Stimulated activated CD4-positive, alpha-beta T cell treated with anti-CD3 and anti-CD28 coated beads, Interleukin-15, amount 100 ng/mL, for 24 hours (primary cell): ENCODE data around the gene ABCD4.
A peak's percentile ranks its signal among the peaks of the same experiment; 100 is the strongest.
"Not testable (repeated sequence)": the region's sequence is repeated elsewhere in the genome, so short reads cannot be mapped to it uniquely, and the experiment has no call there.

Experiments
- DNase-seq: peaks from one replicate; pipeline ENCODE4 v3.0.0-alpha.2; 2020

The ABCD4 gene

DNA sequence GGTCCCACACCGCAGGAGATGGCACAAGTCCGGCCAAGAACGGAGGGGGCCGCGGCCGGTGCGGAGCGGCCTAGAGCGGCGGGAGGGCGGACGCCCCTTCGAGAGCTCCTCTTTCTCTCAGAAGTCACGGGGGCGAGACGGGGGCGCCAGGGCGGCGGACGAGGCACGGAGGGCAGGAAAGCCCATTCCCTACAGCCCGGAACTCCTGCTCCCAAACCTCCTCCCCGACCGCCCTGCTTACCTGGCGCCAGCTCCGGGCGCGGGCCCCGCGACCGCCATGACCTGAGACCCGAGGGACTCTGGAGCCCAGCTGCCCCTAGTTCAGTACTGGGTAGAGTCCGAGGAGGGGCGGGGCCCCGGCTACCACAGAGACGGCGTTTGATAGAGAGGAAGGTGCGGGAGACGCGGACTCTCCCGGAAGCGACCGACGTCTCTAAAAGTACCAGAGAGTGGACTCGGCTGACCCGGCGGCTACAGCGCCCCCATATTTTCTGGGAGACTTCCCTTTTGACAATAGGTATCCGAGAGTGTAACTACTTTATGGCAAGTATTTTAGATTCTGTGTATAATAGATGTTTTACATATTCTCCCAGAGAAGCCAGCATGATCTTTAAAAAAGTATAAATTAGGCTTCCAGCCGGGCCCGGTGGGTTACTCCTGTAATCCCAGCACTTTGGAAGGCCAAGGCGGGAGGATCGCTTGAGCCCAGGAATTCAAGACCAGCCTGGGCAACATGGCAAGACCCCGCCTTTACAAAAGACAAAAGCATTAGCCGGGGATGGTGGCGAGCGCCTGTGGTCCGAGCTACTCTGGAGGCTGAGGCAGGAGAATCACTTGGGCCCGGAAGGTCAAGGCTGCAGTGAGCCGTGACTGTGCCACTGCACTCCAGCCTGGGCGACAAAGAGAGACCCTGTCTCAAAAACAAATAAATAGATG, at the start of gene ABCD4:
Gene ABCD4, minus strand, starts transcription at position 301 of the 936 bp plus-strand sequence. Its CDS starts 22 bp downstream, at position 279.
- peak; percentile 92 for DNase-seq

DNA sequence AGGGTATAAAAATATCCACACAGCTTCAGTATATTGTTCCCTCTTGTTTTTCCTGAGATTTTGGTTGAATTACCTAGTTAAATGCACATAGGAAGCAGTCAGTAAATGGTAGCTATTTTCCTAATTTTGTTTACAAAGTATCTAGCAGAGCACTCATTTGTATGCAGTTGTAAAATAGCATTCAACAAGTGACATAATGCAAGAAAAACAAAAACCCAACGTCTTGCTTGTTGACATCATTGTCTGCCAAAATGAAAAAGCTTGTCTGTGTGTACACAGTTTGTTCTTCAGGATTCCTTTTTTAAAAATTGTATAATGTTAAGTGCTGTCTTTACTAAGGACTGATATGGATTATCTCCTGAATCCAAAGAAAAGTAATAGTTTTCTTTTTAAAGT, 48.2 kb upstream of the ABCD4 start:
- DNase-seq, result no peak

DNA sequence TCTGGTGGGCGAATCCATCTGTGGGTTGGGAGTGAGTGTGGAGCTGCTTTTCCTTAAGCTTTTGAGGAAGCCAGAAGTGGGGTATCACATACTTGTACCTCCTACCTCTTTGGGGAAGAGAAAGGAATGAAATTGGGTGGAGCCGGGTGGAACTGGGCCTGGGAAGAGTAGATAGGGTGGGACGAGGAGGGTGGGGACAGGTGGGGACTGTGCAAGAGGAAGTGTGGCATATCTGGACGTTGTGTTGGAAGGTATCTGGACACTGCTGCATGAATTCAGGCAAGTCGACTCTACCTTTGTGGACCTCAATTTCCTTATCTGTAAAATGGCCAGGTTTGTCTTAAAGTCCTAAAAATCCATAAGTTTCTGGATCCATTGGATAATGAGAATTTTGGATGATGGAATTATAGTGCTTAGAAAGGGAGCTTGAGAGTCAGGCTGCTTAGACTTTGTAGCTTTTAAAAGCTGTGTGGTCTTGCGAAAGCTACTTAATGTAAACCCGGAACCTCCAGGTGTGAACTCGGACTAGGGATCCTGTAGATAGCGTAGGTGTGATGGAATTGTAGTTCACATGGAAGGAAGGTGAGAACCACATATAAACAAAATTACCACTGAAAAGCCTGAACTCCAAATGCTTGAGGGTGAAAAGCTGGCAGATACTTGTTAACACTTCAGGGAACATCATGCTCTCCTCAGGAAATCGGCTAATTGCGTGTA, 47.6 kb upstream of the ABCD4 start:
- no peak for DNase-seq

DNA sequence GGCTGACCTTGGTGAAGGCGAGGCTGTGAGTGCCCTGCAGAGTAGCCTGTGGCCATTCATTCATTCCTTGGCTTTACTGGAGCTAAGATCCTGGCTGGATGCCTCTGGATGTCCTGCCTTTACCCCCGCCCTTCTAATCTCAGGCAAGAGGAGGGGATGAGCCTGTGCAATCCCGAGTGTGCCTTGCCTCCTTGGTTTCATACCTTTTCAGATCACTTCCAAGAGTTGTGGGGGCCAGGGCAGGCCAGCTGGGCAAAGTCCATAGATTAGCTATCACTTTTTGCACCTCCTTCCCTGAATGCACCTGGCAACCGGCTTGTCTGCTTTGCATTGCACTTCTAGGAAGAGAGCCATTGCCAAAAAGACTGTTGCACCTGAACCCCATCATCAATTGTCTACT, 47.0 kb upstream of the ABCD4 start:
- DNase-seq, result no peak

DNA sequence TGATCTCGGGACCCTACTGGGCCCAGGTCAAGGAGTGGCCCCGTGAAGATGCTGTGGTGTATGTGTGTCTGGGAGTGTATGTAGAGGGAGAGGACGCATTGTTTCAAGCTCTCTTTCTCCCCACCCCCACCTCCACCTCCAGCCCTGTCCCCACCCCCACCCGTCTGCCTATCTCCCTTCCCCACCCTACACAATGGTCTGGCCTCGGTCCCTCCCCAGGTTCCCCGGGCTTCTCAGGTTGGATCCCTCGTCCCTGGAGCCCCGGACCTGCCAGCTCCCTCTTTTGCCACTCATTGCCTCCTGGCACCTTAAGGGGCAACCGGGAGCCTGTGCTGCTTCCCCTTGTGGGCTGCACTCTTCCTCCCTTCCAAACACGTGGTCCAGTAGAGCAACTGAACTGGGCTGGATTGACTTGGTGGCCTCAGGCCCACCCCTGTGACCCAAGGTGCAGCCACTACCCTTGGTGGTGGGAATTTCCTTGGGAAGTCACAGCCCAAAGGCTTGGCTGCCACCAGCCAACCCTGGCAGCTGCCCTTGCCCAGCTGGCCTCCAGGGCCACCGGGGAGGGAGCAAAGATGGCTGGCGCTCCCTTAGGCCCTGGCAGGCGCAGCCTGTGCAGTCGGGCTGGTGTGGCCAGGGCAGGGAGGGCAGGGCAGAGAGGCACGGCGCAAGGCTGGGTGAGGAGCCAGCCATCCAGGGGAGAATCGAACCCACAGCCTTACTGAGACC, 46.2 kb upstream of the ABCD4 start:
- no peak for DNase-seq

DNA sequence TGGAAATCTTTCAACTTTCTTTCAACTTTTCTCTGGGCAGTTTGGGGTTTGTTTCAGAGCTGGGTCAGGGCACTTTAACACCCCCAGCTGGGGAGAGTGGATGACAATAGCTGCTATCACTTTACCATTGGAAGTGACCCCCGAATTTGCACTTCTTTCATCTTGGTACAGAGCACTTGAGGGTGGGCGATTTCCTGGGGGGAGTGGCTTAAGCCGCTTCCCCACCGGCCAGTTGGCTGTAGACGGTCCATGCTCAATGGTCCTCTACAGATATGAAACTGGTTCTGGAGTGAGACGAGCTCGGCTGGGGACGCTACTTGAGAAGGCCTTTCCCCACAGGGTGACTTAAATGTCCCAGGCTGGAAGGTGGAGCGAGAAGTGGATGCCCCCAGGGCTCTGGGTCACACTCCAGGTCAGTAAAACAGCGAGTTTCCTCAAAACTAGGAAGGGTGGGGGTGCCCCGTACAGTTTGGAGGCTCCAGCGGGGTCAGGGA, 45.6 kb upstream of the ABCD4 start, which contains the start of gene VRTN:
Gene VRTN, plus strand, starts transcription at position 231 of the 494 bp plus-strand sequence. CDS start 8,313 bp downstream, outside the sequence.
- no peak for DNase-seq

DNA sequence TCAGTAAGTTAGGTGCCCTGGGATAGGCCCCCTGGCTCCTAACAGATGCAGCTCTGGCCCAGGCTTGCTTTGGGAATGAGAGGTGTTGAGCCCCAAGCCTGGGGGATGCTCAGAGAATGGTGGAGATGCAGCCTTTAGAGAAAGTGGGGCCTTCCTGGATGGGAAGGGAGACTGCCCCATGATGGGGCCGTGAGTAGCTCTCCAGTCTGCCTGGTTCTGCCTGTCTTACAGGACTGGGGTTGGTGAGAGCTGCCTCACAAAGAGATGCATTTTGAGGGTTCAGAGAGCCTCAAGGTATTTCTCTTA, 45.0 kb upstream of the ABCD4 start:
- DNase-seq, result no peak

DNA sequence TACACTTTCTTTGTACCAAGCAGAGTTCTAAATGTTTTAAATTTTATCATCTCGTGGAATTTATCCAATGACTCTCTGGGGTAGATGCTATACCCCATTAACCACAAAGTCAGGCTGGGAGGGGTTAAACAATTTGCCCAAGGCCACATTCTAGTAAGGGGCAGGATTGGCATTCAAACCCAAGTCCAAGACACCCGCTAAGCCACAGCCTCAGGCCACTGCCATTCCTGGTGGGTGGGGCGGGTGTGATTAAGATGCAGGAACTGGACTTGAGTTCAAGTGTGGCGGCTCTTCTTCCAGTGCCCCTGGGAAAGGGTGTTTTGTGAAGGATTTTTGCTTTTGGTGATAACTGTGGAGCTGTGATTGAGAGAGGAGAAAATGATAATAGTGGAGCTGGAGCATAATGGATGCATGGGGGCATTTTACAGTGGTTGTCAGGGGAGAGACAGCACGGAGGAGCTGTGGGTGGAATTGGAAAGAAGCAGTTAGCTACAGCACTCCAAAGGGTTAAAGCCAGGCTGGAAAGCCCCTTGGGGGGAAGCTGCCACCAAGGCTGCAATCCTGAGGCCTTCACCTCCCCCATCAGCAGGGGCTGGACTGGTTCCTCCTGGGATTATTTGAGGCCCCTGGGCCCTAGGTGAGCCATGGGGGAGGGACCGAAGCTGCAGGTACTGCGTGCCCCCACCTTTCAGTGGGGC, 44.5 kb upstream of the ABCD4 start:
- no peak for DNase-seq

DNA sequence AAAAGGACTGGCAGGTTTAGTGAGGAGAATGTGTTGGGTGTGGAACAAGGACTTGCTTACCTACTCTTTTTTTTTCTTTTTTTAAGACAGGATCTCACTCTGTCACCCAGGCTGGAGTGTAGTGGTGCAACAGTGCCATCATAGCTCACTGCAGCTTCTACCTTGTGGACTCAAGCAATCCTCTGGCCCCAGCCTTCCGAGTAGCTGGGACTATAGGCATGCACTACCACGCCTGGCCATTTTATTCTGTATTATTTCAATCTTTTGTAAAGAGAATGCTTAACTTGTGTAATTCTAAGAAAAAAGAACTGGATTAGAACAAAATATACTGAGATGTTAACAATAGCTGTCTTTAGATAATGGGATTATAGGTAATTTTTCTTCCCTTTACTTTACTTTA, 43.6 kb upstream of the ABCD4 start:
- no peak for DNase-seq

DNA sequence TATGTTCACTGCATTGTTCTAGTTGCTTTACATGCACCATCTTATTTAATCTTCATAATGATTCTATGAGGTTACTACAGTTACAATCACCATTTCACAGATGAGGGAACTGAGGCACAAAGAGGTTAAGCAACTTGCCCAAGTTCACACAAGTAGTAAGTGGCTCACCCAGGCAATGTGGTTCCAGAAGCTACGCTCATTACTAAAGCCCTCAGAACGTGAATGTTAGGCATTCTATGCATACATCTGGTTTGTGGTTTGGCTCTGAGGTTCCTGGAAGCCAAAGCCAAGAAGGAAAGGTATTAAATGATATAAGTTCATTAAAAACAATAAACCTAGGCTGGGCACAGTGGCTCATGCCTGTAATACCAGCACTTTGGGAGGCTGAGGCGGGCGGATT, 31.2 kb upstream of the ABCD4 start:
- DNase-seq, result no peak

DNA sequence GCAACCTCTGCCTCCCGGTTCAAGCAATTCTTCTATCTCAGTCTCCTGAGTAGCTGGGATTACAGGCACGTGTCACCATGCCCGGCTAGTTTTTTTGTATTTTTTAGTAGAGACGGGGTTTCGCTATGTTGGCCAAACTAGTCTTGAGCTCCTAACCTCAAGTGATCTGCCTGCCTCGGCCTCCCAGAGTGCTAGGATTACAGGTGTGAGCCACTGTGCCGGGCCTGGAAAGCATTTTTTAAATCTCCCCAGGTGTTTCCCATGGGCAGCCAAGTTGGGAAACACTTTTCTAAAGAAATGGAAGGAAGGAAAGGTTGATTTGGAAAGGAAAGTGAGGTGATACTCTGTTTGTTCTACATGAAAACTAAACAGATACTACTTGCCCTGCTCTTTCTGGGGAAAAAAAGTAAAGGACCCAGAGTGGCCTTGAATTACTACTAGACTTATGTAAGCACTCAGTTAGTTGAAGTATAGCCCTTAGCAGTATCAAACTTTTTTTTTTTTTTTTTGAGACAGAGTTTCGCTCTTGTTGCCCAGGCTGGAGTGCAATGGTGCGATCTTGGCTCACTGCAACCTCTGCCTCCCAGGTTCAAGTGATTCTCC, 27.3 kb upstream of the ABCD4 start:
- DNase-seq, result not testable (repeated sequence)

DNA sequence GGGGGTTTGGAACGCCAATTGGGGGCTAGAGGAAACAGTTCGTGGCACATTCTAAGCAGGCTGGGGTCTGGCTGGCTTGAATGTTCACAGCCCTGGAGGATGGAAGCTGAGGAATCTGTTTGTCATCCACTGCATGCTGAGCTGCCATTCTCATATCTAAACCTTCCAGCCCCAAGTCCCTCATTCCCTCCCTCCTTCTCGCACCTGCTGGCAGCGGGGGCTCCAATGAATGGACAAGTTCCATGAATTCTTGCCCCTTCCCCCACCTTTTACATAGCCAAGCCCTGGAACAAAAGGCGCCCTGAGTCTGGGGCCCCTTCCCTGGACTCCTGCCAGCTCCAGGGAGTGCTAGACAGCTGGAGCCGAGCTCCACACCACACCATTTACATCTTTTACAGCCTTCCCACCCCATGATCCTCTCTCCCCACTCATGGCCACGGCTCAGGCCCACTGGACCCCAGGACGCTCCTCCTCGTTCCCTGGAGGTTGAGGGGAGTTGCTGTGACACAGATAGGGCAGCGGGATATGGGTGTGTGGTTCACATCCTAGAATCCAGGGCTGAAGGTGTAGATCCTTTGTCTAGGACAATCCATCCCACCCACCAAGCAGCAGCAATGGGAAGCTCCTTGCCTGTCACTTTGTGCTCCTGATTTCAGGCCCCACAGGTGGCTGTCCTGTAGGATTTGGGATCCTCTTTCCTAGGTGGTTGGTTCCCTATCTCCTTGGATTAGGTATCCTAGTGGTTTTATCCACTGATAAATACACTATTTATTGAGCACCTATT, 23.8 kb upstream of the ABCD4 start:
- DNase-seq, result no peak

DNA sequence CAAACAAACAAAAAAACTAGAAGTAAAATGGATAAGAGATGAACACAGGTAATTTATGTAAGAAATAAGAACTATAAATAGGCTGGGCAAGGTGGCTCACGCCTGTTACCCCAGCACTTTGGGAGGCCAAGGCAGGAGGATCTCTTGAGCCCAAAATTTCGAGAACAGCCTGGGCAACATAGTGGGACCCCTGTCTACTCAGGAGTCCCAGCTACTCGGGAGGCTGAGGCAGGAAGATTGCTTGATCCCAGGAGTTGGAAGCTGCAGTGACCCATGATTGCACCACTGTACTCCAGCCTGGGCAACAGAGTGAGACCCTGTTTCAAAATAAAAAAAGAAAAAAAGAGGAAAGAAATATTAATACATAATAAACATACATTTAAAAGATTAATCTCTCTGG, 22.7 kb upstream of the ABCD4 start:
- no peak for DNase-seq

DNA sequence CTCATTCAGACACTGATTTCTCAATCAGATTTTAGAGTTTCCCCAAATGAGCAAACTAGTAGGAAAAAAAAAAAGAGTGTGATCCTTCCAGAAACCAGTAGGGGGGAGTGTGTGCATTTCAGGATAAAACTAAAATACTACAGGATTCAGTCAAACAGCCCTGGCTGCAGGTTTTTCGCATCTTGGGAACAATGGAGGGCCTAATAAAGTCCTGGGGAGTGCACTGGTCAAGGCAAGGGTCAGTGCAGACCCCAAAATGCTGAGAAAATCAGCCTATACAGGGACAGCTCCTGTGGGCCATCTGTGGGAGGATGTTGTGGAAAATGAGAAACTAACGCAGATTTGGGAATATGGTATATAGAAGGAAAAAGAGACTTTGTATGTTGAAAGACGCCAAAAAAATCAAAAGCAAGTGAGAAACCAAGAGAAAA, 22.2 kb upstream of the ABCD4 start:
- no peak for DNase-seq

DNA sequence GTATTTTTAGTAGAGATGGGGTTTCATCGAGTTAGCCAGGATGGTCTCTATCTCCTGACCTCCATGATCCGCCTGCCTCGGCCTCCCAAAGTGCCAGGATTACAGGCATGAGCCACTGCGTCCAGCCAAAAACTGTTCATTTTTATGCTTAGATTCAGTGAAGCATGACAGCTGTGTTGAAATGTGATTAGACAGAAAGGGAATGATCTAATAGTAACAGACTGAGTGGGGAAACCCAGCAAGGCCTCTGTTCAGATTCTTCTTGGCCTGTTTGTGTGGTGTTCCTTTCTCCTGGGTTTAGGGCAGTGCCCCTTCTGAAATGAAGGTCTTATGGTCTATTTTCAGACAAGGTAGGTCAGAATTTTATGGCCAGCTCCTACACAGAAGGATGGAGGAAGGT, 11.8 kb upstream of the ABCD4 start:
- no peak for DNase-seq

DNA sequence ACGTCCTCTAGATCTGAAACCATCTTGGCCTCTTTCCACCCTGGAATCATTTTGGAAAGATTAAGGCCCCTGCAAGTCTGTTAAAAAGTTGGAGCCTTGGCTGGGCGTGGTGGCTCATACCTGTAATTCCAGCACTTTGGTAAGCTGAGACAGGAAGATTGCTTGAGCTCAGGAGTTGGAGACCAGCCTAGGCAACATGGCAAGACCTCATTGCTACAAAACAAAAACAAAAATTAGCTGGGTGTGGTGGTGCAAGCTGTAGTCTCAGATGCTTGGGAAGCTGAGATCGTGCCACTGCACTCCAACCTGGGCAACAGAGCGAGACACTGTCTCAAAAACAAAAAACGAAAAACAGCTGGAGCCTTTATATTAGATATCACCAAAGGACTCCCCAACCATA, 10.9 kb upstream of the ABCD4 start:
- DNase-seq, result no peak

DNA sequence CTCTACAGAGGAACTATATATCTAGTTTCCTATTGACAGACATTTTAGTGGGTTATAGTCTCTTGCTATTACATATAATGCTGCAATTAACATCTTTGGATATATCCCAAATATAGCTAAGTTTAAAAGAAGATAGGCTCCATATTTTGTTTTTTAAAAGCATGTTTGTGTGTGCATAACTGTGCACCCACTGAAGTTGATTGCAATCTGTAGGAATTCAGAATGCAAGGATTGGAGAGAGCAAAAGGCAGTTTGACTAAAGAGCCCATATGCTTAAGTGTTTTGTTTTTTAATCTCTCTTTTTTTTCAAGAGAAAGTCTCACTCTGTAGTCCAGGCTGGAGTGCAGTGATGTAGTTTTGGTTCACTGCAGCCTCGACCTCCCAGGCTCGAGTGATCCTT, 9.4 kb upstream of the ABCD4 start:
- DNase-seq, result no peak

DNA sequence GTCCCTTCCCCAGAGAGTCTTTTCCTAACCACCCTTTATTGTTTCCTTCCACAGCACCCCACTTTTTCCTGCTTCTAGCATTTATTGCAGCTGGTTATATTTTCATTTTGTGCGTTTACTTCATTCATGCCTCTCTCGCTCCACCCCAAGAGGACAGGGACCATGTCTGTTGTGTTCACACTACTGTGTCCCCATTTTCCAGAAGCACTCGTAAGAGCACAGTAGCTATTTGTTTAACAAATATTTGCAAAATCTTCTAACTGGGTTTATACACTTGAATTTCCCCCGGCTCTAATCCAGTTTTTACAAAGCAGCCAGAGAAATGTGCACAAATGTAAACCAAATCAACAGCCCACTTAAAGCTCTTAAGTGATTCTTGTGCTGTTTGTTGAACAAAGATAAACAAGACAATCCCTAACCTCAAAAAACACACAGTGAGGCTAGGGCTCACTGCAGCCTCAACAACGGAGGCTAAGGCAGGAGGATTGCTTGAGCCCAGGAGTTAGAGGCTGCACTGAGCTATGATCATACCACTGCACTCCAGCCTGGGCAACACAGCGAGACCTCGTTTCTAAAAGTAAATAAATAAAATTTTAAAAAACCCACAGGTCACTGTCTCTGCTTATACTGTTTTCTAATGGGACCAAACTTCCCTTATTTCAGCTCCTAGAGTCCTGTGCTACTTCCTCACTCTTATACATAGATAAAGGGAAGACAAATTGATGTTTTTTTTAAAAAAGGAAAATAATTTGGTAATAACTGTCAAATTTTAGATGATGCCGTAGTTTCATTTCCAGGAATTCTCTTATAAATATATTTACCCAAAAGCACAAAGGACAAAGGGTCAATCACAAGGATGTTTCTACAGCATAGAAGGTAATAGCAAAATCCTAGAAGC, 6.6 kb upstream of the ABCD4 start:
- DNase-seq, result no peak

DNA sequence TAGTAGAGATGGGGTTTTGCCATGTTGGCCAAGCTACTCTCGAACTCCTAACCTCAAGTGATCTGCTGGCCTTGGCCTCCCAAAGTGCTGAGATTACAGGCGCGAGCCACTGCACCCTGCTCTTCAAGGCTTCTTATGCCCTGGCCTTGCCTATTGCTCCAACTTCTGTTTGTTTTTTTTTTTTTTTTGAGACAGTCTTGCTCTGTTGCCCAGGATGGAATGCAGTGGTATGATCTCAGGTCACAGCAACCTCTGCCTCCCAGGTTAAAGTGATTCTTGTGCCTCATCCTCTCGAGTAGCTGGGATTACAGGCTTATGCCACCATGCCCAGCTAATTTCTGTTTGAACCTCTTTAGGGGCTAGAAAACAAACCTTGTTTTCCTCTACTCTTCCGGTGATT, 6.0 kb upstream of the ABCD4 start:
- DNase-seq, result no peak

DNA sequence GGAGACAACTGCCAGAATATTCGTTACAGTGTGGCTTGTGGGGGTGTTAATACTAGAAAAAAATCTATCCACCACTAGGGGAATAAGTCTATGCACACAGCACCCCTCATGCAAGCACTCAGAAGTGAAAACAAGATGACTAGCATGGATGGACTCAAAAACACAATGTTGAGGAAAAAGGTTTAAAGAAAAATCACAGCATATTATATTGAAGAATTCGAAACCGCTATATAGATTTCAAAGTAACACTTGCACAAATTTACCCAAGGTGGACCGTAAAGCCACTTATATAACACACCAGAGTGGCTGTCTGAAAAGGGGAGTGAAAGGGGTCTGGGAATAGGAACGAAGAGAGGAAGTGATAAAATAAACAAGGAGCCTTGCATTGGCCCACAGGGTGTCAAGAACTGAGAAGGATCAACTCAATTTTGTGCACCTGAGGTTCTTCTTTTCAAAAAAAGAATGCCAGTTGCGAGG, 544 bp downstream of the ABCD4 start:
- peak; percentile 21 for DNase-seq
